ENCODE measurements around the gene PNPLA7.
"Not testable (repeated sequence)": the region's sequence is repeated elsewhere in the genome, so short reads cannot be mapped to it uniquely, and the experiment has no call there.

DNA sequence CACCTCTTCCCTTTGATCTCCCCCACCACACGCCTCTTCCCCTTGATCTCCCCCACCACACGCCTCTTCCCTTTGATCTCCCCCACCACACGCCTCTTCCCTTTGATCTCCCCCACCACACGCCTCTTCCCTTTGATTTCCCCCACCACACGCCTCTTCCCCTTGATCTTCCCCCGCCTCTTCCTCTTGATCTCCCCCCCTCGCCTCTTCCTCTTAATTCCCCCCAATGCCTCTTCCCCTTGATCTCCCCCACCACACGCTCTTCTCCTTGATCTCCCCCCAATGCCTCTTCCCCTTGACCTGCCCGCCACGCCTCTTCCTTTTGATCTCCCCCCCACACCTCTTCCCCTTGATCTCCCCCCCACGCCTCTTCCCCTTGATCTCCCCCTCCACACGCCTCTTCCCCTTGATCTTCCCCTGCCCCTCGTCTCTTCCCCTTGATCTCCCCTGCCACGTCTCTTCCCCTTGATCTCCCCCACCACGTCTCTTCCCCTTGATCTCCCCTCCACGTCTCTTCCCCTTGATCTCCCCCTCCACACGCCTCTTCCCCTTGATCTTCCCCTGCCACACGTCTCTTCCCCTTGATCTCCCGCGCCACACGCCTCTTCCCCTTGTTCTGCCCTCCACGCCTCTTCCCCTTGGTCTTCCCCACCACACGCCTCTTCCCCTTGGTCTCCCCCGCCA, 99.5 kb downstream of the PNPLA7 start:
- TF ChIP-seq, protein P1, sequence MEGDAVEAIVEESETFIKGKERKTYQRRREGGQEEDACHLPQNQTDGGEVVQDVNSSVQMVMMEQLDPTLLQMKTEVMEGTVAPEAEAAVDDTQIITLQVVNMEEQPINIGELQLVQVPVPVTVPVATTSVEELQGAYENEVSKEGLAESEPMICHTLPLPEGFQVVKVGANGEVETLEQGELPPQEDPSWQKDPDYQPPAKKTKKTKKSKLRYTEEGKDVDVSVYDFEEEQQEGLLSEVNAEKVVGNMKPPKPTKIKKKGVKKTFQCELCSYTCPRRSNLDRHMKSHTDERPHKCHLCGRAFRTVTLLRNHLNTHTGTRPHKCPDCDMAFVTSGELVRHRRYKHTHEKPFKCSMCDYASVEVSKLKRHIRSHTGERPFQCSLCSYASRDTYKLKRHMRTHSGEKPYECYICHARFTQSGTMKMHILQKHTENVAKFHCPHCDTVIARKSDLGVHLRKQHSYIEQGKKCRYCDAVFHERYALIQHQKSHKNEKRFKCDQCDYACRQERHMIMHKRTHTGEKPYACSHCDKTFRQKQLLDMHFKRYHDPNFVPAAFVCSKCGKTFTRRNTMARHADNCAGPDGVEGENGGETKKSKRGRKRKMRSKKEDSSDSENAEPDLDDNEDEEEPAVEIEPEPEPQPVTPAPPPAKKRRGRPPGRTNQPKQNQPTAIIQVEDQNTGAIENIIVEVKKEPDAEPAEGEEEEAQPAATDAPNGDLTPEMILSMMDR (IDR thresholded peaks at IDR 0.05), result not testable (repeated sequence)
- TF ChIP-seq POLR2A (IDR thresholded peaks at IDR 0.05), result not testable (repeated sequence)

Measured in lower leg skin (tissue), 3 donors.